Right atrium auricular region (tissue), 2 donors: ENCODE measurements around the gene FUT7. TPM values are rescaled to one million over a fixed set of nuclear protein-coding genes. Genes with fewer than 3 reads are reported as not detected.
A peak's percentile ranks its signal among the peaks of the same experiment; 100 is the strongest.

Source experiments
- DNase-seq: peaks from one replicate; pipeline ENCODE4 v3.0.0-alpha.2; 2019; ENCODE audit warnings: low spot score
- H3K27ac ChIP-seq, 2 donors: fragments of 200-600 bp; sonication (generic); 1 replicate in 1 of 2; 2 replicates in 1 of 2; pipeline ENCODE4 v1.5.1; 2016 to 2019
- H3K27me3 ChIP-seq, 2 donors: fragments of 200-600 bp; sonication (generic); one replicate each; pipeline versions ENCODE4 v1.5.1 to v1.6.0; 2017 to 2019
- H3K36me3 ChIP-seq: fragments of 200-600 bp; sonication (generic); one replicate; pipeline ENCODE4 v1.5.1; 2016
- H3K4me1 ChIP-seq, 2 donors: fragments of 200-600 bp; sonication (generic); one replicate each; pipeline versions ENCODE4 v1.5.1 to v1.6.0; 2017 to 2019
- H3K4me3 ChIP-seq, 2 donors: fragments of 200-600 bp; sonication (generic); 1 replicate in 1 of 2; 2 replicates in 1 of 2; pipeline ENCODE4 v1.5.1; 2017 to 2019; ENCODE audit warnings: mild to moderate bottlenecking in 1 of 2, moderate library complexity in 1 of 2
- H3K9me3 ChIP-seq, 2 donors: fragments of 200-600 bp; sonication (generic); one replicate each; pipeline ENCODE4 v1.5.1; 2019
- CTCF ChIP-seq, 2 donors: fragments of 200-600 bp; sonication (generic); IDR thresholded peaks; one replicate each; pipeline ENCODE4 v1.5.1; 2019; ENCODE audit warnings: antibody characterized with exemption in 2 of 2
- total RNA-seq, 2 donors: library from RNA; depleted of rRNA; stranded (reverse); fragments of >200 nt; gene quantifications; one replicate each; pipeline ENCODE4 v1.1.0, GENCODE V29; 2016

Gene FUT7
- total RNA-seq = under 1 TPM in 1 of 2 donors, not detected in 1; 0.28 TPM

GRCh38 chr9:137031904-137032640, at the start of gene FUT7:
FUT7 (minus strand) TSS chr9:137032088; CDS start chr9:137031991, 97 bp downstream.
- Histone ChIP-seq H3K27ac (no peak within 1 kb of the TSS), H3K4me3 (no peak within 1 kb of the TSS), H3K4me1 (peaks cover 0 to 33% of the 10 kb centered on the region in 2 donors), H3K27me3 (no peaks in the 10 kb centered on the region), H3K9me3 (no peaks in the 10 kb centered on the region), H3K36me3 (no peaks in the 10 kb centered on the region)
- no peak for TF ChIP-seq CTCF (IDR thresholded peaks at IDR 0.05)
- DNase-seq = no peak

GRCh38 chr9:137080260-137081122, 48.6 kb upstream of the FUT7 start:
- Histone ChIP-seq H3K27ac (no peak overlapping the region), H3K4me3 (no peak overlapping the region), H3K27me3 (no peaks in the 10 kb centered on the region), H3K4me1 (peaks cover 0 to 40% of the 10 kb centered on the region in 2 donors), H3K36me3 (peaks cover 41% of the 10 kb centered on the region), H3K9me3 (no peaks in the 10 kb centered on the region)
- no peak for DNase-seq
- TF ChIP-seq CTCF (IDR thresholded peaks at IDR 0.05) = no peak

GRCh38 chr9:137079401-137079787, 47.5 kb upstream of the FUT7 start:
- DNase-seq = no peak
- no peaks in the 10 kb centered on the region for H3K27me3 ChIP-seq
- no peak overlapping the region for H3K27ac ChIP-seq
- H3K4me3 ChIP-seq = no peak overlapping the region
- H3K36me3 ChIP-seq = peaks cover 41% of the 10 kb centered on the region
- H3K9me3 ChIP-seq = no peaks in the 10 kb centered on the region
- TF ChIP-seq CTCF (IDR thresholded peaks at IDR 0.05) = no peak
- peaks cover 0 to 34% of the 10 kb centered on the region in 2 donors for H3K4me1 ChIP-seq

GRCh38 chr9:137078701-137079400, 47.0 kb upstream of the FUT7 start:
- Histone ChIP-seq H3K27ac (peak overlapping the region in 1 of 2 donors; percentile 78), H3K4me3 (peak overlapping the region in 1 of 2 donors; percentile 74), H3K27me3 (no peaks in the 10 kb centered on the region), H3K36me3 (peaks cover 41% of the 10 kb centered on the region), H3K9me3 (no peaks in the 10 kb centered on the region), H3K4me1 (peaks cover 0 to 32% of the 10 kb centered on the region in 2 donors)
- no peak for DNase-seq
- no peak for TF ChIP-seq CTCF (IDR thresholded peaks at IDR 0.05)

GRCh38 chr9:137077758-137078693, 46.1 kb upstream of the FUT7 start:
- peak overlapping the region; percentile 78 to 80 for H3K27ac ChIP-seq
- DNase-seq = no peak
- peaks cover 38% of the 10 kb centered on the region for H3K36me3 ChIP-seq
- H3K9me3 ChIP-seq = no peaks in the 10 kb centered on the region
- no peak for TF ChIP-seq CTCF (IDR thresholded peaks at IDR 0.05)
- H3K27me3 ChIP-seq = no peaks in the 10 kb centered on the region
- peak overlapping the region; percentile 70 to 74 for H3K4me3 ChIP-seq
- peaks cover 0 to 24% of the 10 kb centered on the region in 2 donors for H3K4me1 ChIP-seq
